ENCODE results near the gene TUG1. TPM values are rescaled to one million over a fixed set of nuclear protein-coding genes. Genes with fewer than 3 reads are reported as not detected.

TUG1 gene
- total and polyA plus RNA-seq, 2 of the 4 experiments (the other 2 are of a cell fraction), result 60.6 to 68.8 TPM

DNA sequence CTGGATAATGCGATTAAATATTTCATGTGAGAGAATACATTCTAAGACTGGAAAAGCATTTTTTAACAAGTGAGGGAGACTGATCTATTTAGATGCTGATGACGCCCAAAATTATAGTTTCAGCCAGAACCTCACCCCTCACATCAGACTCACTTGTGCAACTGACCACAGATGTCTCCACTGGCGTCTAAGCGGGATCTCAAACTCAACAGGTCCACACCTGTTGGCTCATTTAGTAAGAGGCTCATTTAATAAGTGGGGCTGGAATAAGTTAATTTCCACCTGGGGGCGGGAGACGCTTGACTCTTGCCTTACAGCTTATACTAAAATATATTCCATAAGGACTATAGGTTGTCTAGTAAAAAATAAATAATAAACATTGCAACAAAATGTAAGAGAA, 48.0 kb upstream of the TUG1 start:
- dilution Hi-C loops (cut with HindIII; ENCODE audit: low sequenced_read_pairs, unreplicated experiment) (no loop called here), intact Hi-C loops (cut with micrococcal nuclease) (no loop called here), in situ Hi-C loops (cut with MboI; ENCODE audit: low sequenced_read_pairs) (loop anchor here (5.0 to 10.0 kb wide), 2 partner anchors 159 to 286 kb away; partner anchors contain the start of gene SLC35E4)
- Histone ChIP-seq H2BK15ac (ENCODE audit: low read depth, low read length) (no peak overlapping the region), H3K36me3 (ENCODE audit: control insufficient read depth, insufficient read depth, low read length) (peaks cover 13% of the 10 kb centered on the region), H4K20me1 (ENCODE audit: insufficient read depth, low read length) (no peaks in the 10 kb centered on the region), H4K91ac (ENCODE audit: insufficient read depth, low read depth, low read length) (no peak overlapping the region), H3K4me3 (ENCODE audit: insufficient read depth, low read depth, low read length) (no peak overlapping the region), H2BK20ac (ENCODE audit: low read depth, low read length) (no peak overlapping the region), H4K8ac (ENCODE audit: low read depth in 2 of 2, low read length in 2 of 2) (no peak overlapping the region), H3K9me3 (ENCODE audit: control insufficient read depth, insufficient read depth, low read length) (no peaks in the 10 kb centered on the region), H2AFZ (replicated peaks; ENCODE audit: low read length, poor library complexity) (no peak overlapping the region), H3K27ac (ENCODE audit: insufficient read depth, low read length) (no peak overlapping the region), H2AK5ac (ENCODE audit: low read depth, low read length) (no peak overlapping the region), H3K14ac (replicated peaks; ENCODE audit: low read depth, low read length) (no peak overlapping the region), H3K79me1 (ENCODE audit: low read depth in 1 of 2, low read length in 2 of 2) (no peaks in the 10 kb centered on the region; a peak in 1 of 4 replicates), H2BK120ac (ENCODE audit: low read depth, low read length) (no peak overlapping the region), H3K18ac (ENCODE audit: low read depth, low read length) (no peak overlapping the region), H3K9ac (ENCODE audit: low read depth, low read length) (no peak overlapping the region), H3K4me1 (ENCODE audit: control insufficient read depth, insufficient read depth, low read length) (no peaks in the 10 kb centered on the region; the same call in 1 of the 2 replicates), H3K9me1 (ENCODE audit: insufficient read depth, low read length) (no peaks in the 10 kb centered on the region; the same call in 1 of the 2 replicates), H3K23ac (ENCODE audit: low read depth, low read length) (no peak overlapping the region), H2AK9ac (replicated peaks; ENCODE audit: low read depth, low read length, poor library complexity) (no peak overlapping the region), H3K4ac (ENCODE audit: low read depth, low read length) (no peak overlapping the region), H3K27me3 (ENCODE audit: control insufficient read depth, insufficient read depth, low read length) (no peaks in the 10 kb centered on the region), H2BK5ac (ENCODE audit: low read depth, low read length, poor library complexity, severe bottlenecking) (no peak overlapping the region), H4K5ac (ENCODE audit: low read depth, low read length) (no peak overlapping the region), H3K4me2 (ENCODE audit: low read depth, low read length) (no peak overlapping the region), H3K56ac (ENCODE audit: extremely low read depth, insufficient read depth, low read length) (no peak overlapping the region)
- no peak for ATAC-seq (ENCODE audit: low read depth)
- POLR2A ChIA-PET (ENCODE audit: unreplicated experiment), result no interaction called here
- TF ChIP-seq SMC3 (IDR thresholded peaks at IDR 0.05; ENCODE audit: low read depth, low read length) (no peak), RFX5 (IDR thresholded peaks at IDR 0.05; ENCODE audit: low read depth, low read length) (no peak), RCOR1 (IDR thresholded peaks at IDR 0.05; ENCODE audit: insufficient replicate concordance, low read length) (no peak)
- TF ChIP-seq, protein P1, sequence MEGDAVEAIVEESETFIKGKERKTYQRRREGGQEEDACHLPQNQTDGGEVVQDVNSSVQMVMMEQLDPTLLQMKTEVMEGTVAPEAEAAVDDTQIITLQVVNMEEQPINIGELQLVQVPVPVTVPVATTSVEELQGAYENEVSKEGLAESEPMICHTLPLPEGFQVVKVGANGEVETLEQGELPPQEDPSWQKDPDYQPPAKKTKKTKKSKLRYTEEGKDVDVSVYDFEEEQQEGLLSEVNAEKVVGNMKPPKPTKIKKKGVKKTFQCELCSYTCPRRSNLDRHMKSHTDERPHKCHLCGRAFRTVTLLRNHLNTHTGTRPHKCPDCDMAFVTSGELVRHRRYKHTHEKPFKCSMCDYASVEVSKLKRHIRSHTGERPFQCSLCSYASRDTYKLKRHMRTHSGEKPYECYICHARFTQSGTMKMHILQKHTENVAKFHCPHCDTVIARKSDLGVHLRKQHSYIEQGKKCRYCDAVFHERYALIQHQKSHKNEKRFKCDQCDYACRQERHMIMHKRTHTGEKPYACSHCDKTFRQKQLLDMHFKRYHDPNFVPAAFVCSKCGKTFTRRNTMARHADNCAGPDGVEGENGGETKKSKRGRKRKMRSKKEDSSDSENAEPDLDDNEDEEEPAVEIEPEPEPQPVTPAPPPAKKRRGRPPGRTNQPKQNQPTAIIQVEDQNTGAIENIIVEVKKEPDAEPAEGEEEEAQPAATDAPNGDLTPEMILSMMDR (conservative IDR thresholded peaks at IDR 0.05; ENCODE audit: low read depth, low read length), result no peak
- WGBS, 2 experiments (ENCODE audit: extremely low coverage in 2 of 2, insufficient read length in 1 of 2), result no CpG with 5 or more reads among the region's 6 CpGs
- CTCF ChIA-PET, result interaction anchor here (0.6 to 1.8 kb wide), 3 partner anchors 9 to 157 kb away, joined by 4 to 8 read pairs (median 4); no protein-coding TSS in a partner anchor
- BruUV-seq (replicated peaks), result no TSS peak
- no peak for DNase-seq

All from IMR-90 (cell line).